ENCODE results near the gene UCHL1.
"Not testable (repeated sequence)": the region's sequence is repeated elsewhere in the genome, so short reads cannot be mapped to it uniquely, and the experiment has no call there.

Gene UCHL1

GRCh38 chr4:41241919-41242318 is 14.8 kb upstream of the UCHL1 start:
- DNase-seq = no peak

- DNase-seq = no peak
These were observed 10.7 kb upstream of the UCHL1 start for GRCh38 chr4:41245983-41246382.

- peak; percentile 62 for DNase-seq
These were observed 493 bp upstream of the UCHL1 start for GRCh38 chr4:41256131-41256739.

GRCh38 chr4:41257257-41257901 is 651 bp downstream of the UCHL1 start:
- peak; percentile 92 for DNase-seq

- peak; percentile 55 for DNase-seq
These were observed 1.2 kb downstream of the UCHL1 start for GRCh38 chr4:41257906-41258305.

GRCh38 chr4:41258783-41259182 is 2.1 kb downstream of the UCHL1 start:
- peak; percentile 50 for DNase-seq

- no peak for DNase-seq
These were observed 3.5 kb downstream of the UCHL1 start for GRCh38 chr4:41260116-41260733.

- DNase-seq = no peak
These were observed 5.5 kb downstream of the UCHL1 start for GRCh38 chr4:41262198-41262597.

- DNase-seq = no peak
These were observed 7.5 kb downstream of the UCHL1 start for GRCh38 chr4:41264212-41264611.

GRCh38 chr4:41267997-41268396 is 11.3 kb downstream of the UCHL1 start:
- DNase-seq = peak; percentile 65

GRCh38 chr4:41268721-41269517 is 12.2 kb downstream of the UCHL1 start:
- no peak for DNase-seq

- DNase-seq = no peak
These were observed 13.0 kb downstream of the UCHL1 start for GRCh38 chr4:41269682-41270081.

GRCh38 chr4:41275931-41276330 is 19.2 kb downstream of the UCHL1 start:
- DNase-seq = not testable (repeated sequence)

GRCh38 chr4:41280010-41280409 is 23.3 kb downstream of the UCHL1 start:
- DNase-seq = peak; percentile 21

GRCh38 chr4:41281038-41281634 is 24.4 kb downstream of the UCHL1 start:
- DNase-seq = peak; percentile 71

- no peak for DNase-seq
These were observed 25.6 kb downstream of the UCHL1 start for GRCh38 chr4:41282366-41282765.

- DNase-seq = peak; percentile 9
These were observed 28.6 kb downstream of the UCHL1 start for GRCh38 chr4:41285202-41285863.

- DNase-seq = no peak
These were observed 29.1 kb downstream of the UCHL1 start for GRCh38 chr4:41285864-41286235.

GRCh38 chr4:41287005-41287404 is 30.3 kb downstream of the UCHL1 start:
- no peak for DNase-seq

- no peak for DNase-seq
These were observed 31.1 kb downstream of the UCHL1 start for GRCh38 chr4:41287852-41288251.

- no peak for DNase-seq
These were observed 31.5 kb downstream of the UCHL1 start for GRCh38 chr4:41288254-41288653.

GRCh38 chr4:41290479-41290878 is 33.8 kb downstream of the UCHL1 start:
- peak; percentile 11 for DNase-seq

Measured in NCI-H69 (cell line).